Right hindlimb (tissue), 1 donor: ENCODE data around the gene GMDS.
A peak's percentile ranks its signal among the peaks of the same experiment; 100 is the strongest.

Experiments used
- DNase-seq: peaks from one replicate; pipeline ENCODE4 v3.0.0-alpha.2; 2018

The GMDS gene

DNA sequence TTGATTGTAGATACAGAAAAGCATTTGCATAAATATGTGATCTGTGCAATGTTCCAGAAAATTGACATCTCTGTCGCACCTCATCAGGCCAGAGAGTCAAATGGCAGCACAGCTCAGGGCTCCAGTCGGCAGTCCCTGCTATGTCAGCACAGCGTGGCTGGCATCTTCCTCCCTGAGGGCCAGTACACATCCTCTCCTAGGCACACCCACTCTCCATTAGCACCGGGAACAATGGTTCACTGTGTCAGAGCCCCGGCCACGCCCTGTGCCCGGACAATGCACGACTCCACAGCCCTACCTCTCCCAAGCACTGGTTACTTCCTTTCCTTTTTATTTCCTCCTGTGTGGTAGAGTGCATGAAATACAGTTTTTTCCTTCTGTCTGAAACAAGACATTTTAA, 520.8 kb downstream of the GMDS start:
- peak; percentile 47 for DNase-seq

DNA sequence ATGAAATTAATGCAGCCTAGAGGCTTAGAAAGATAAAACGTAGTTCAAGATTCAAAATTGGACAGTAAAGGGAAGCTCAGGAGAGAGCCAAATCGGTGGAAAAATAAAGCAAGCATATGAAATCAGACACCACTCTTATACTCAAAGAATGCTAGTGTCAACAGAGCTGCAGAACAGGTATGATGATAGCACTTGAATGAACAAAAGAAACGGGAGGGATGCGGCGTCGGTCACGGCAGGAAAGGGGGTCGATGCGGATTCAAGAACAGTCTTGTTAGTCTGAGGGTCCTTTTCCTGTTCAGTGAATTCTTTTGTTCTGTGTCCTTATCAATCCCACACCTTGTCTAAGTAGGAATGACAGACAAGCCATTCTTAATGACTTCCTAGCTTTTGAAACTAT, 521.3 kb downstream of the GMDS start:
- DNase-seq = no peak

DNA sequence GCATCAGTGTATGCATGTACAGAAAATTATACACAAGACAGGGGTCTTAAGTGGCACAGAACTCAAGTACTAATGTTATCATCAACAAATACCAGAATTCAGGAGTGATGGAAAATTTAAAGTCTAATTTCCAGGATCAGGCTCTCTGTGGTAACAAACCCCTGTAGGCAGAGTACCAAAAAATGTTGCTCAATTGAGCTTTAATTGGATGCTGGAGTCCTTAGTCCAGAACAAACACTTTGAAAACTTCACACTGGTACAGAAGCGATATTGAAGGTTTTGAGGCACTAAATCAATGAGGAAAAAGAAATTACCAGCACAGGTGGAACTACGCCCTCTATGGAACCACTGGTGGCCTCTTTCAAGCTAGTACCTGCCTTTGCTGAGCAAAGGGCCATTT, 522.6 kb downstream of the GMDS start:
- no peak for DNase-seq

DNA sequence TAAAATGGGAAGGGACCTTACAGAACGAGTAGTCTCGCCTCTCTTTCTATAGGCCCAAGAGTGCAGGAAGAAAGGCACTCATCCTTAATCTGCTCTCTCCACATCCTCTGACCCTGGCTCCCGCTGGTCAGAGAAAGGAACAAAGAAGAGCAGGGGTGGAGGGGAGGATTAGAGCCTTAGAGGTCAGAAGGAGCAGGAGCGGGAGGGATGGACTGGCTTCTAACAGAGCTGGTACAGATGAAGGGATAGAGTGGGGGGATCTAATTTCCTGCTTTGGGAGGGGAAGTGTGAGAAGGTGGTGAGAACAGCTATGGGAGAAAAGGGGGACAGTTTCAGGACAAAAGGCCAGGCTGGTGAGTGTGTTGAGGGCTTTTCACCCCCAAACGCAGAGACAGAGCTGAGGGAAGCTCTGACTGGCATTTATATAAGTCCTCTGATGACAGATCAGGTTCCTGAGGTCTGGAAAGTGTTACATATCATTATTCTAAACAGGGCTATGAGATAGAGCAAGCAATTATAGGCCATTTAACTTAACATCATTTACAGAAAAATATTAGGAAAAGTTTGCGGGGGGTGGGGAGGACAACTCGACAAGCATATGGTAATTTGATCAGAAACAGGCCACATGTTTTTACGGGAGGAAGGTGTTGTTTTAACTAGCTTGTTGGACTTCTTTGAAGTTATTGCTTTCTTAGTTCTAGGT, 524.6 kb downstream of the GMDS start:
- no peak for DNase-seq

DNA sequence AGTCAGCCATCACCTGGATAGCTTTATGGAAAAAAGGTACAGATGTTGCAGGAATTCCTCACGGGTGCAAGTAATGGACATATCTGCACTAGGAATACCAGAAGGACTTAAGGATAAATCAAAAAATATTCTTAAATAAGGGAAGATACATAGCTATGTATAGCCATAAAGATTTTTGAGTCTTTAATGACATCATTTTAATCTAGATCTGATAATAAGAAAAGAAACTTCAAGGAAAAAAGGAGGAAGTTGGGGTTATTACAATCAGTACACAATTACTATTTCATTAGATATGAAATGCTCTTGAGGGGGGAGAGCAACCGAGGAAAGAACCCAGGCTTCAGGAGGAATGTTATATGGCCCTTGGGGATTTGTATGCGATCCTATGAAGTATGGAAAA, 525.5 kb downstream of the GMDS start:
- no peak for DNase-seq

DNA sequence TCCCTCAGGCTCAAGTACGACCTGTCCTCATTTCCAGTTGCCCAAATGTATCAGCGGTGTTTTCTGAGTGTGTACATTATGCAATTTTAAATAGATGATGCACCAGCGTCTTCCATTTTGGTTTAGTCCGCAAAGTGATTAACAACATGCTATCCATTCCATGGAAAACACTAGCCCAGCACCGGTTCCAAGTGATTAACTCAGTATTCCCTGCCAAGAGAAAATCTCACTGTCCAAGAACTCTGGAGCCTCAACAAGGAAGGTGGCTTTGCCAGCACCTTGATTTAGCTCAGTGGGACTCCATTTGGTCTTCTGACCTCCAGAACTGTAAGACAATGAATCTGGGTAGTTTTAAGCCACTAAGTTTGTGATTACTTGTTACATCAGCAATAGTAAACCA, 528.5 kb downstream of the GMDS start:
- no peak for DNase-seq

DNA sequence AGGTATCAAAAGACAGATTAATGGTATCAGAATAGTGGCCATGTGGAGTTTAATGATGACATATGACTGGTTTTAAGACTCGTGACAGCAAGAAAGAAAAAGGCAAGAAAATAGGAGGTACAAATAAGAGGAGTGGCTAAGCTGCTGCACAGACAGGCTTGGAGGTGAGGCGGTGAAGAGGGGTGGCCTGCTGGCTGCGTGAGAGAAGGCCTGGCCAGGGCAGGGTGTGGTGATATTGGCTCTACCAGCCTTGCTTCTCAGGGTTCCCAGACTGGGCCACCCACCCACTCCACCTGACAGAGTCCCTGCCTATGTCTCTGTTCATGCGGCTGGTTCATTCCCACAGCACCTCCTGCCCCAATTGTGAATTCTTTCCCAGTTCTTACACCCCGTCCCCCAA, 529.0 kb downstream of the GMDS start:
- no peak for DNase-seq

DNA sequence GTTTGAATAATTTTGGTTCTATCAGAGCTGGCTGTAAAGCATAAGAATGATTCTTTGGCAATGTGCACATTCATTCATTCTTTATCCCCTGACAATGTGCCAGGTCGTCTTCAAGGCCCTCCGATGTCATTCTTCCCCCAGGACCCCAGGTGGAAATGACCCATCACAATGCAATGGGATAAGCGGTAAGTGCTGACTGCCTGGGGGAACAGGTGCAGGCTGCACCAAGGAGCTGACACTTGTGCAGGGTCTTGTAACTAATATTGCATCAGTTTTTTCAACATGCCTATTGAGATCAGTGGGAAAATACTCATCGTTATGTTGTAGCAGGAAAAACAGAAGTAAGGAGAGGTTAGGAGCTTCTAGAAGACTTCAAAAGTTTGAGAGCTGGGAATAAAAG, 530.1 kb downstream of the GMDS start:
- DNase-seq = no peak

DNA sequence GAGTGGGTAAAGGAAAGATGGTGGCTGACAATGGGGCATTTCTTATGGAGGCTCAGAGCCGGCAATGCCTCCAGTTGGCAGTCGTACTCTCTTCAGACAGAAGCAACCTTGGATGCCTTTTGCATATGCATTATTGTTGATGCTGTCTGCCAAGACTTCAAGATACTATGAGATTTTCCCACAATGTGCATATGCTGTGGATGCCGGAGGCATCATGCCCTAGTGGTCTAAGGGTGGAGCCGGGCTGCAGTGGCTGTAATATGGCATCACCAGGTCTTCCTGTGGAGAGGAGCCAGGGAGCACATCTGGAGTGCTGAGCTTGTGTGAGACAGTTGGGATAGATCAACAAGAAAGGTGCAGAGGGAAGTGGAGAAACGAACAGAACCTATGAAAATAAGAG, 530.8 kb downstream of the GMDS start:
- no peak for DNase-seq

DNA sequence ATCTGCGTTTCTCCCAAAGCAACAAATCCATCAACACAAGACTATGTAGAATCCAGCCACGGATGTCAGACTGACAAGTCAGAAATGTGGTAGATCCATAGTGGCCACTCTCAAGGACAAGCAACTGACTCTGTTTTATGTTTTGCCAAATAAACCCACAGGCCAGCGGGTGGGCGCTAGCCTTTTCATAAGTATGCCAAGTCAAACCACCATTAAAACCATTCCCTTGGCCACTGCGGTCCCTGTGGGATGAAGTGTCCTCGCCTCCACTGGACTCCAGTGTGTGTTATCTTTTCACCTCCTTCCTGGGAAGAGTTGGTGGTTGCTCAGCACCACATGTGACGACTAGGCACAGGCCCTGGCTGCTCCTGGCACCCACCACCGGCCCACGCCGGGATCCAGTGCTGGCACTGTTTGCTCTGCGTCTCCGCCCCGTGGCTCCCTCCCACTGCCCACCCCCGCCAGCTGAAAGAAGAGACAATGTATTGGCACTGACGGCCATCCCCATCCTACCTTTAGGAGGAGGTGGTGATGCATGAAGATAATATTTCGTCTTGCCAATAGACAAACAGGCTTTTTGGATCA, 532.3 kb downstream of the GMDS start:
- DNase-seq = no peak

DNA sequence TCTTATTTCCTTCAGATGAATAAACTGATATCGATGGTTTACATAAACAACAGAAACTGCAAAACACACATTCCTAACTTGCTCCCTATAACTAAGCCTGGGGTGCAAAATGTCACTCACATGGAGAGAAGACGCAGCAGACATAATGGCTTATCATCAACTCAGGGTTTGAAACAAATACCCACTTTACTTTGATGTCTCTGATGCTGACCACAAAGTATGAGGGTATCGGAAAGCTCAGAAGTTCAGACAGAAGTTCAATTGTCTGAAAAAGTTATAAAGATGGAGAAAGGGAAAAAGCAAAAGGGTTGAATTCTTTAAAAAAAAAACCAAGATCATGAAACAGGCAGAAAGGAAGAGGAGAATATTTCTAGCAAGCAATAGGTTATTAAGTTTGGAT, 533.0 kb downstream of the GMDS start:
- DNase-seq = no peak

DNA sequence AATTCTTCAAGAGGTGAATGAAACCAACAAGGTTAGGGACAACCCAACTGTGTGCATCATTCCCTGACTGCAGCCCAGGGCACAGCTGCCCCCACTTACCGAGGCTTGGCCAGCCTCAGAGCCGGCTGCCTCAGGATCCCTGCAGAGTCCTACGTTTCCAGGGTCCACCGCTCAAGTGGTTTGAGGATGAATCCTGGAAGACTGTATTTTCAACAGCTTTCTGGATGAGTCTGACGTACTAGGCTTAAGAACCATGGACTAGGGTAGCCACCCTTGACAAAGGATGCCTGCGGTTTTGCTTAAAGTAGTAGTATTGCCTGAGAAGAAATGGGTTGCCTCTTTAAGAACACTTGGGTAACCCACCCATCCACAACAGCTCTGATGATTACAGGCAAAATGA, 534.3 kb downstream of the GMDS start:
- DNase-seq = no peak

DNA sequence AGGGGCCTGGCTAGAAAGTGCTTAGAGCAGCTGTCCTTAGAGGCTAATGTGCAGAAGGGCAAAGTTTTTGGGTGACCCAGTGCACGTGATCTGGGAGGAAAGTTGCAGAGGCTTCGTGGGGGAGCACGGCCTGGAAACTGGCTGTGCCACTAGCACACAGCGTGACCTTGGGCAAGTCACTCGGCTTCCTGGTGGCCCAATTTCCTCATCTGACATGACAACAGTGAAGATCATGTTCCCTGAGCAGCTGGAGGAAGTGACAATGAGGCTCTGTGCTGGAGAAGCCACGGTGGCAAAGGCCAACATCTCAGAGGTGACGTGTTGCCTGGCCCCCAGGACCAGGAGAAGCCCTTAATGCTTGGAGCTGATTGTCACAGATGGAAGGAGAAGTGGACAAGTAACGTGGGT, 536.2 kb downstream of the GMDS start:
- DNase-seq = no peak

DNA sequence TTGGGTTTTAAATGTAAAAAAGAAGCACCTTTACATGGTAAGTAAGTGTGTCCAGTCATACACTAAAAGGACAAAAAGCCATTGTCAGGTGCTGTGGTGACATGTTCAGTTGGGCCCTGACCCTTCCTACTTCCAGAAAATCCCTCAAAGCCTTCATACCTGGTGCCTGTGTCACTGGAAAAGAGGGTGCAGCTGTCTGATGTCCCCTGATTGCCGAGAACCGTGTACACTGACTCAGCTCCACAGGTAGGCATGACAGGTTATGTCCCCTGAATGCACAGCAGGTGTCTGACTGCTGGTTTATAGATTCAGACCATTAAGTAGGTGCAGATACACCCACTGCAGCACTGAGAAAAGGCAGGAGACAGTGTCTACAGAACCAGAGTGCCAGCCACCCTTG, 536.6 kb downstream of the GMDS start:
- no peak for DNase-seq

DNA sequence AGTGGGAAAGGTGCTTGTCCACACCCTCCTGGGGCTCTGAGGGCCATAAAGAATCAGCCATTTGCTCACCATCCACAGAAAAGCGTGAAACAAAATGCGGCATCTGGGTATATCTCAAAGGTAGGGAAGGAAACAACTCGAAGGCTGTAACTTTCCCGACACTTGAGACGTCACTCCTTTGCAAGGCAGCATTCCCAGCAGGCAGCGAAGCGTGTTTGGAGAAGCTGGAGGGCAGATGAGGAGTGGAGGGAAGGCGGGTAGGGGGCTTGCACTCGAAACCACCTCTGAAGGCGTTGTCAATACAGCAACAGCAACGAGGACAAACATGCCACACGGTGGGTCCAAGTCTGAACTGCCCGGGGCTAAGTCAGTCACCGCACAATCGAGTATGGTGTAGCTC, 537.3 kb downstream of the GMDS start:
- no peak for DNase-seq

DNA sequence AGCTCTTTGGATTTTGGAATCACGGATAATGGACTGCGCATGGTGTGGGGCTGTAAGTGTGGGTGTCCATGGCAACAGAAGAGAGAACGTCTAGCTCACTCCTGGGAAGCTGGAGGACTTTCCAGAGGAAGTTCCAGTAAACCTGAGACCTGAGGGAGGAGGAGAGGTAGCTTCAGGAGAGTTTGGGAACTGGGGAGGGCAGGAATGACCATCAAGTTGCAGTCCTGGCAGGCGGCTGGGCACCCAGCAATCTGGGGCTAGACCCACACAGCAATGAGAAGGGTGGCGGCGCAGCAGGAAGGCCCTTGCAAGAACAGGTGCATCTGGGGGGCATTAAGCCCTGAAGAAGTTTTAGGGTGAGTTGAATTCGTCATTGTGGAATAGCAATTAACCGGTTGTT, 539.8 kb downstream of the GMDS start:
- no peak for DNase-seq

DNA sequence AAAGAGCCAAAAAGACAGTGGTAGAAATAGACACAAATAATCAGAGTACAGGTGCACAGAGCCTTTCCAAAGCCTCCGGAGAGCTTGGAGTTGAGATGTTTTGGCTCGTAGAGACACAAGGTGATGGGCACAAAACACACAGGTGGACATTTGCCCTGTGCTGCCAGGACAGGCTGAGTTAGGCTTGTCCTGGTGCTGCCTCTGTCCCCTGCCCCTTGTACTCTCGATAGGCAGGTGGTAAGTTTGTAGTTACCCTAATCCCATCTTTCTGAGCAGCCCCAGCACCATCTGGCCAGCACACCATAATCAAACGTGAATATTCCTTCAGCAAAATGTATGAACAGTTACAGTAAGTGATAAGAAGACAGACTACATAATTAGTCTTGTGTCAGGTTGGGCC, 540.2 kb downstream of the GMDS start:
- no peak for DNase-seq

DNA sequence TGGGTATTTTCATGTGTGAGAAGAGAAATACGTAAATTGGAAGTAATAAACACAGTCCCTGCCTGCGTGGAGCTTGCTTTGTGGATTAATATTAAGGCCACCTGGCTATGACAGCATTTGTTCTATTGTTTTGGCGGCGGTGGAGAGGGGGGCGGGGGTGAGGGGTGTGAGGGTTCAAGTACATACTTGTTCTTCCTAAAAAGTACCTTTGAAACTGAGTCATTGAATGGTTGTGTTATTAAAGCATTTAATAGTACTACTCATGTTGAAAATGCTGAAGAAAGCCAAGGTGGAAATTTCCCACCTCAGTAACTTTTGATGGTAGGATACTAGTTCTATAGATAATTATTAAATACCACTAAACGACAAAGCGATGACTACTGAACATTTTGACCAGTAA, 540.7 kb downstream of the GMDS start:
- no peak for DNase-seq

DNA sequence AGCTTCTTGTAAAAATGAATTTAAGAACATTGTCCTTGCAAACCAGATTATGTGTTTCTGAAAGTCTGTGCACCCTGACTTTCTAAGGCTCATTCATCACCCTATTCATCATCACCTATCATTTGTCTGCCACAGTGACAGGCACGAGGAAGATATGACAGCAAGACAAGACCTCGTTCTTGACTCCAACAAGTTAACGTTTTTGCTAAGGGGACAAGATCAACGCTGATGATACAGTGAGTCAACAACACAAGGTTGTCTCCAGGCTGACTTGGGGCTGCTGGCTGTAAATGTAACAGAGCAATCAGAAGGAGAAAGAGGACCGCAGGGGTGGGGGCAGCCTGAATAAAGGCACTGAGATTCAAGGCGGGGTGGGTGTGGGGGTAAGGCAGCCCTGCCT, 541.5 kb downstream of the GMDS start:
- no peak for DNase-seq

DNA sequence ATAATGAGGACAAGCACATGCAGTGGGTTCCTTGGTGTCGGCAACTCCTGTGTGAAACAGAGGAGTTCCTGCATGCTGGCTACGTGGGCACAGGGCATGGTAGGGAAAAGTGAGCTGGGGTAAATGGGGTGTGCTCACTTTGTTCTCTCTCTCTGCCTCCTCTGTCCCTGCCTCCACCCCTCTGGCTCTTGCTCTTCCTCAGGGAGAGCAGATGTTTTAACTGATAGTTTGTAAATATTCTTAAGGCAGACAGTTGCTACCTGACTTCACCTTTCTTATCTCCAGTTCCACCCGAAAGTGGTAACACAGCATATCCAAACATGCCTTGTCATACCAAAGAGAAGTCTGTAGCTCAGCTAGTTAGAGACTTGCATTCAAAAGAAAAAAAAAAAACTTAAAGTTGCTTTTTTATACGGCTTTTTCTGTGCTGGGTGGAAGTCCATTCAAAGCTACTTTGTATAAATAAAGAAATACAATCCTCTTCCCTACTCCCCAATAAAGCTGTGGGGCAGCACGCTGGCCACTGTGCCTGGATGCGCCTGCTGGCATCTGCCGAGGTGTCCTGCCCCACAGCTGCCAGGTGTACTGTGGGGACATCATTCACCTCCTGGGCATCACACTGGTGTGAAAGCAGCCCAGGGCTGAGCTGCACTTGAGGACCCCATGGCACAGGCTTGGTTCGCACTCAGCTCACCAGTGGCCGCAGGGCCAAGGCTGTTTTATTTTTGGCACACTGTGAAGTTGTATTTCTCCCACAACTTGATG, 542.1 kb downstream of the GMDS start:
- no peak for DNase-seq

DNA sequence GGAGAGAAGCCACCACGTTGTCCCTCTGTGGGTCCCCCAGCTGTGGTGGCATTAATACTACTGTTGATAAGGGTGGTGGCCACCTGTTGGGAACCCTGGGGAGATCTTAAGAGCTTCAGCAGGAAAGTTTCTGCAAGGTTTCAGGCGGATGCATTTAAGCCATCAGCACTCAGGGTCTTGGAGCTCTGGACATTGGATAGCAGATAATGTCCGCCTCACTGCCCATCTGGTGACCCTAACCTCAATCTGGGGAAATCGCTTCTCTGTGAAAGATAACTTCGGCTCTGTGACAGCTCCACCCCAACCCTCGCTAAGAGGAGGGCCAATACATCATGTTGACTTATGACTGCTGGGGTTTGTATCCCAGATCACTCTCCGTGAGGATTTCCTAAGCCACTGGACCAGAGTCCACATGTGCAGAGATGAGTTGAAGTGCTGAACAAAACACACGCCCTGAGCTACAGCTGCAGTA, 542.8 kb downstream of the GMDS start:
- DNase-seq = no peak

DNA sequence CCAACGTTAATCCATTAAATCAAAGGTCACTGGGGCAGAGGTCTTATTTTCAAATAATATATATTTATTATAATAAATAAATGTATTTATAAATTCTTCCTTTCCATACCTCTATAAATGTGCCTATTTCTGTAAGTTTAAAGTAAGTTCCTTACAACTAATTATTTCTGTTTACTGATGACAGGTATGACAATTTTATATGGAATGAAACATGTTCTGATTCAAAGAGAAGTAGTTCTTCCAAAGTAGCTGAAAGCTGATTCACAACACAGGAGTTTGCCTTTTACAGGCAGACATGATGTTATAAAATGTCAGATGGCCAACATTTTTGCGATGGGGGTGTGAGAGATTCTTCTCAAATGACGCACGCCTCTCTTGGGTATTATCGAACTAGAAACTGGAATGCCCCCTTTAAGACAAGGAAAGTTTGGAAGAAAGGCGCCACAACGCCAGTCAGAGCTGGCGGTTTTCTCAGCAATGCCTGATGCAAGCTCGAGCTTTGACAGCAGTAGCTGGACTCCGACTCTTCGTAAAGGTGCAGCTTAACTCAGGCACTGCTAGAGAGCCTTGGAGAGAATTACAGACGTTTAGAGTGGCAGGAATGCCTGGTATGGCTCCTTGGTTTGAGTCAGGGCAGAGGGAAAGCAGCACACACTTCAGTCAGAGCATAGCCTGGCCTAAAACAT, 543.6 kb downstream of the GMDS start:
- peak; percentile 59 for DNase-seq

DNA sequence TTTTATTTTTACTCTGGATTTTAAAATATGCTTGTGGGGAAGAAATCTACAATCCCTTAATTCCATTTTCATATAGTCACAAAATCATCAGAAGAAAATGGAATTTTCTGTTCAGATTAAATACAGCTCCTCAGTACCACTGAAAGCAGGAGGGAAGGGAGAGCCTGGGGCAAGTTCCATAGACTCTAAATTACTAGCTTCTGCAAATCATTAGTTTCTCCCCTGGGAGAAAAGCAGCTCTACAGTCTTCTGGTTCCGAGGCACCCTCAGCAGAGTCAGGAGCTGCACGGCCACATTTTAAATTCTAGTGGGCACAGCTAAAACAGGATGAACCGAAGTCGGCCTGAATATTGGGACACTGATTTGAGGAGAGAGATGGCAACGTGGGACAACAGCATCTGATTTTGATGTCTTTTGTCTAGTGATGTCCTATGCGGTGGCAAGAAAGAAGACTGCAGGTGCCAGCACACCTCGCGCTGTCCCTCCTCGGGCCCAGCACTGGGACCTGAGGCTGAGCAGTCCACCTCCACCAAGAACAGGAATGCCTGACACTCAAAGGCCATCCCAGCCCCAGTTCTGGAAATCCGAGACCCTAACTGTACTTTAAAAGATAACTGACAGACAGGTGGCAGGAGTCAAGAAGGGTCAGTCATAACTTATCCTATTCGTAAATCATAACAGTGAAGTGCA, 545.0 kb downstream of the GMDS start:
- no peak for DNase-seq
